NCI-H2171 (cell line): ENCODE measurements around the gene INPP5A.

ENCODE experiments used
- DNase-seq: peaks from one replicate; lab custom pipeline; 2025; lab: John Stamatoyannopoulos, UW

Gene INPP5A

DNA sequence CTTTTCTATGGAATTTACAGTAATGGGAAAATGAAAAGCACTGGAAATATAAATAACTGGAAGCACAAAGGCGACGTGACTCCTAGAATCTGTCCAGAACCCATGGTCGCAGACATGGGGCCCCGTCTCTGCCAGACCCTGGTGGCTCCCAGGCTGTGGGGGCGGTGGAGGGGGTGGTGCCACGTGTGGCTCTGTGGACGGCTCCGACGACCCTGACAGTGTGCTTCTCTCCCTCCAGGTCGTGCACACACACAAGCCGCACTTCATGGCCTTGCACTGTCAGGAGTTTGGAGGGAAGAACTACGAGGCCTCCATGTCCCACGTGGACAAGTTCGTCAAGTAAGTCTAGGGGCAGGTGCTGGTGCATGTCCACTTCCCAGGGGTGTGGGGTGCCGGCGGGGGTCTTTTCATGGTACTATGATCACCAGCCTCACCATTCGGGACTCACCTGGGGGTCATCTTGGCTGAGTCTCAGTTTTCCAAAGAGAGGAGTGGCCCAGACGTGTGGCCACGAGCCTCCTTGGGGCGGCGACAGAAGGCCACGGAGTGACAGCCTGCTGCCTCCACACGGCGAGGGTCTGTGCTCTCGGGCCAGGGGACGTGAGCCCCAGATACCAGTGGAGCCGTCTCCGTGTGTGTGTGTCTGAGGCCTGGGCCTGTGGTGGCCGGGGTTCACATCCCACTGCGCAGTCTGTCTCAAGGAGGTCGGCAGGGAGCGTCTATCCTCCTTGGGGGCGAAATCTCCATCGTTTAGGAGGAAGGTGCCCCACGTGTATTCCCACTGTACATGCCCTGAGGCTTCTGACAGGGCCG is 108.2 kb downstream of the INPP5A start:
- DNase-seq: no peak

DNA sequence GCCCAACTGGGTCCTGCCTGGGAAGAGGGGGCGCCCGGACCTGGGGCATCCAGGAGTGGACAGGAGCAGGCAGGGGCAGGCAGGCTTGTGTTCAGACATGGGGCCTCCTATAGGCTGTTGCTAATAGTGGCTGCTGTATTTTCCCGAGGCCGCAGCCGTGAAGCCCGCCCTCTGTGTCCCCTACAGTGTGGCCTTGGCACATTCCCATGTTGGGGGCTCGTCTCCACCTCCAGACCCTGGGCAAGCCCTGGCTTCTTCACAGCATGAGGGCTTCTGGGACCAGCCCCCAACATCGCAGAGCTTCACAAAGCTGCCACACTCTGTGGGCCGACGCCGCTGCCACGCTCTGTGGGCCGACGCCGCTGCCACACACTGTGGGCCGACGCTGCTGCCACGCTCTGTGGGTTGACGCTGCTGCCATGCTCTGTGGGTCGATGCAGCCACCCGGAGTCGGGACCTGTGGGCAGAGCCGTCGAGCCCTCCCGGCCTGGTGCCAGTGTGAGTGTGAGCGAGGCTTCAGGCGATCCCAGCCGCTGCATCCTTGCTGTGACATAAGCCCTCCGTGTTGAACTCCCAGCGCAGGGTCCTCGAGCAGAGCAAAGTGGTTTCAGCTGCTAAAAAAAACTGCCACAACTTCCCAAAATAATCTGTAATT is 109.0 kb downstream of the INPP5A start:
- no peak for DNase-seq

DNA sequence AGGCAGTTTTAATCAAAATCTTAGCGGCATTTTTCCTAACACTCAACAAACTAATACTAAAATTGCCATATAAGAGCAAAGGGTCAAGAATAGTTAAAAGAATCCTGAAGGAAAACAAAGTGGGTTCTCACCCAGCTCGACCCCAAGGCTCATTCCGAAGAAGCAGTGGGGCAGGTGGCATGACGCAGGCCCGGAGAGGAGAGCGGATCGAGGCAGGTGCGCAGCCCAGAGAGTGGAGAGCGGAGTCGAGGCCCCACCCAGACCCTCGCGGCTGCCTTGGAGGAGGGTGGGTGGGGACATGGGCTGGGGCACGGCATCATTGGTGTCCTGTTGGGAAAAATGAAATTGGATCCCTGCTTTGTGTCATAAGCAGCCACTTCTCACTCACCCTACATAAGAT is 109.8 kb downstream of the INPP5A start:
- no peak for DNase-seq

DNA sequence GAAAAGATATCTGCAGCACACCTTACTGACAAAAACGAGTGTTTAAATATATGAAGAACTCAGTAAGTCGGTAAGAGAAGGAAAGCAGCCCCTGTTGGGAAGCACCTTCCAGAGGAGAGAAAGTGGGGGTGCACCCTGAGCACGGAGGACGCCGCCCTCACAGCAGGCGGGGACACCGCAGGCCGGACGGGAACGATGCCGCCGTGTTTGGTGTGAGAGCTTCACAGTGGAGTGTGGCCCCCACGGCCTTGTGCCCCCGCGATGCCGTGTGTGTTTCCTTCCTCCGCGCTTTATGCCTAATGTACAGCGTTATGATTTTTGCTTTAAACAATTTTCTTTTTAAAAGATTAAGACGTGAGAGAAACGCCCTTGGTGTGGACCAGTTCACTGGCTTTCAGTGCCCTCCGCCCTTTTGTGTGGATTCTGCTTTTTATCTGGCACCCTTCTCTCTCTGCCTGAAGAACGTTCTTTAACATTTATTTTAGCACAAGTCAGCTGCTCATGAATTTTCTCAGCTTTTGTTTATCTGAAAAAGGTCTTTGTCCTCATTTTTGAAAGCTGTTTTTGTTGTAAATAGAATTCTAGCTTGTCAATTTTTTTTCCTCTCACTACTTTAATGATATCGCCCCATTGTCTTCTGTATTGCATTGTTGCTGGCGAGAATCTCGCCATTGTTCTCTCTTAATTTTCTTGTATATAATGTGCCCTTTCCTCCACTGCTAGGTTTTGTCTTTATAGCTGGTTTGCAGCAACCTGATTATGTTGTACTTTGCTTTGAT is 110.7 kb downstream of the INPP5A start:
- DNase-seq: no peak

DNA sequence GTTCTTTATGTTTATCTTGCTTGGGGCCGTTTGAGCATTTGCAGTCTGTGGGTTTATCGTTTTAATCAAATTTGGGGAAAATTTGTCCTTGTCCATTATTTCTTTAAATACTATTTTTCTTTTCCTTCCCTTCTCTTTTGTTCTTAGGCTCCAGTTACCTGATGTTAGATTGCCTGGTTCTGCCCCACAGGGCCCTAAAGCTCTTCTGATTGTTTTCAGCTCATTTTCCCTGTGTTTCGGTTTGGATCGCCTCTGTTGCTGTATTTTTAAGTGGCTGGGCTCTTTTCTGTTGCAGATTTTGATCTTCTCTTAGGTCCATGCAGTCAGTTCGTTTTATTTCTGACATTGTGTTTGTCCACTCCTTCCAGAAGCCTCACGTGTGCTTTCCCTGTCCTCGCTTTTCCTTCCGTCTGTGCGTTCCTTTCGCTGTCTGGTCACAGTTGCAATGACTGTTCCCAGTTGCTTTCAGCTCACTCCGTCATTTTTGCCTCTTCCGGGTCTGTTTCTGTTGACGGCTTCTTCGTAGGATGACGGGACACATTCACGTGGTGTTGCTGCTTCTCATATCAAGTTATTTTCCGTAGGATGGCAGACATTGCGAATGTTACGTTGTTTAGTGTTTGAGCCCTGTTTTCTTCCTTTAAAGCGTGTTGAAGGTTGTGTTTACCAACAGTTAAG is 111.4 kb downstream of the INPP5A start:
- no peak for DNase-seq

DNA sequence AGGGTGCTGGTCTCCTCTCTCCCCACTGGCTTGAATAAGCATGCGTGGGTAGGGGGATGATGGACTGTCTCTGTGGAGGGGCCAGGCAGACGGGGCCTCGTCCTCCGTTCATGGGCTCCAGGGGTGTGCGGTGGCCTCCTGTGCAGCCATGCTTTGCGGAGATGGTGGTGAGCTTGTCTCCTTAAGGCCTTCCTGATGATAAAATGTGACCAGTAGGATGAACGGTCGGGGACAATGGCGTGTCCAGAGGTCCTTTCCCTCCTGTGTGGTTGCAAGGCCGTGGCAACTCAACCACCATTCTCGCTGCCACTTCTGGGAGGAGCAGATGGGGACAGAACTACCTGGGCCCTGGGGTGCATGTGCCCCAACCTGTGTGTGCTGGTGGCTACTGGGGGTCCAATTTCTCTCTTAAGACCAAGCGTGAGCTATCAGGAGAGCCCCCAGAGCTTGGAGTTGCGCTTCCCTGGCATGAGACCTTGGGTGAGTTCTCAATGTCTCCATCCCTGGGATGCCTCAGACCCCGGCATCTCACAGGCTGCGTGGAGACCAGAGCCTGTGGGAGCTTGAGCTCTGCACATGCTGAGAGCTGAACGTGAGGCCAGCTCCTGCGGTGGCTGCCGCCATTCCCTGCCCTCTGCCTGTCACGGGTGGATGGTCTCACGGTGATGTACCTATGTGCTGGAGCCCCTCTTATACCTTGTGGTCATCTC is 112.2 kb downstream of the INPP5A start:
- no peak for DNase-seq

DNA sequence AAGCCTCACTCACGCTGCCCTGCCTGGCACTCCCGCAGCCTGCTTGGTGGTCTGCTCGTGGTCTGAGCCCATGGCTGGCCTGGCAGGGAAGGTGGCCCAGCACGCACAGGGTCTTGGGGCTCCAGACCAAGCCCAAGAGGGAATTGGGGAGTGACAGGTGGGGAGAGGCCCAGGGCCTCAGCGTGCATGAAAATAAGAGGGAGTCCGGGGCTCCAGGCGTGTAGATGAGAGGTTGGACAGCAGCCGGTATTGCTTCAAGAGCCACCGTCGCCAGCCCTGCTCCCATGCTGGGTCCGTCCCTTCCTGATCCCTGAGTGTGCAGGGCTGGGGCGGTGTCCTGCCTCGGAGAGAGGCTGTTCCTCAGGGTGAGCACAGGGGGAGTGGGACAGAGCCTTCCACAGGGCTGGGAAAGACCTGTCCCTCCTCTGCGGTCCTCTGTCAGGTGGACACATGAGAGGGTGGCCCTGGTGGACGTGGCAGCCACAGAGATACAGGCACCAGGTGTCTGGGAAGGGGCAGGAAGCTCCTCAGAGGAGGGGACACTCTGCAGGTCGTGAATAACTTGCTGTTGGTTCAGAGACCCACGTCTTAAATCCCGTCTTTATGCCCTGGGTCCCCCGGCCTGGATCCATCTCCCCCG is 113.1 kb downstream of the INPP5A start:
- no peak for DNase-seq

DNA sequence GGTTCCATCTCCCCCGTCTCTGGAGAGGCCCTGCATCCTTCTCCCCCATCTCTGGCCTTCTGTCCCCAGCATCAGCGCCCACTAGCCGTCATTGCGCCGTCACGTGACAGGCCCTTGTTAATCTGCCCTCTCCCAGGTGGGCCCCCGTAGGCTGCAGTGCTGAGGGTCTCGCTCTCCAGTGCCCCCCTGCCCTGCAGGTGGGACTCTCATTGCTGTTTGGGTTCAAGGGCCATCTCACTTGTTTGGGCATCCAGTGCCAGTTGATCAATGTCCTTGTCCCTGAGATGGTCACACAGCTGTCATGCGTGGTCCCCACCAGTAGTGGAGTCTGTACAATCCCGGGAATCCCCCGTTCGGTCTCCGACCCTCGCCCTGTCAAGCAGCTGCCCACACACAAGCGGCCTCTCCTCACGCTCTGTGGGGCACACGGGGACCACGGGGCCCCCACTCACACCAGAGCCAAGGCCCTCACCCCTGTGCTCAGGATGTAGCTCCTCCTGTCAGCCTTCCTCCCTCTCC is 114.0 kb downstream of the INPP5A start:
- no peak for DNase-seq

DNA sequence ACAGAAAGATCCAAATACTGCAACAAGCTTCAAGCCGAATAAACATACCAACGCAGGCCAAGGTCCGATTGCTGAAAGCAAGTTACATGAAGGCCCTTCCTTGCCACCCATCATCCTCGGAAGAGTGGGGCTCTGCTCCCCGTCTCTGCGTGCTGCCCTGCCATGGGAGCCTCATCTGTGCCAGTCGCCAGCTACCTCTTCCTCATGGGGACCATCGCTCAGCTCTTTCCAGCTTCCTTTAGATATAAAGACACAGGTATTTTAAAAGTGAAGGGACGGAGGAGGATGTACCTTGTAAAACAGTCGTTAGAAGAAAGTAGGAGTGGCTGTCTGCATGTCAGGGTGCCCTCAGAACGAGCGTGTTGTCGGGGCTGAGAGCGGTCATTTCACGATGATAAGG is 114.9 kb downstream of the INPP5A start:
- DNase-seq: no peak

DNA sequence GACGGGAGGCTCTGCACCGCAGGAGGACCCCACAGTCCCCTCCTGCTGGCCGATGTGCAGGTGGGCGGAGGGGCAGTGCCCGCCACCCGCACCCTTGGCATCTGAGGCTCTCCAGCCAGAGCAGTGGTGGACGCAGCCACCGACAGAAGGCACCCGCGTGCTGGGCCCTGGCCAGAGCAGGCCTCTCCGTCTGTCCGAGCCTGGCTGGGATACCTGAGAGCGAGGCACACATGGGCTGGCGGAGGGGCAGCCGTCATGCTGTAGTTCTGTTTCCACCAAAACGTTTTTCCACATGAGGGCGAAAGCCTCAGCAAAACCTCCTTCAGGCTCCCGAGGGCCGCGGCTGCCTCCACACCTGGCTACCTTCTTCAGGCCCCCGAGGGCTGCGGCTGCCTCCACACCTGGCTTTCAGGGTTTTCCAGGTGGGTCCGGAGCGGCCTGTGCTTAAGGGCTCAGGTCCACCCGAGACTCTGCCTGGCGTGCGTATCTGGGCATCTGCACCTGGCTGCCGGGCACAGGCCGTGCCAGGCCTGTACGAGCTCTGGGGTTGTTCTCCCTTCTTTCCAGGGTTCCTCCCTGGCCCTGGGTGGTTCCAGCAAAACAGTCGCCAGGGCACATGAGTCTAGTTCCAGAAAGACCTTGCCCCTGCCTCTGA is 115.5 kb downstream of the INPP5A start:
- DNase-seq: no peak

DNA sequence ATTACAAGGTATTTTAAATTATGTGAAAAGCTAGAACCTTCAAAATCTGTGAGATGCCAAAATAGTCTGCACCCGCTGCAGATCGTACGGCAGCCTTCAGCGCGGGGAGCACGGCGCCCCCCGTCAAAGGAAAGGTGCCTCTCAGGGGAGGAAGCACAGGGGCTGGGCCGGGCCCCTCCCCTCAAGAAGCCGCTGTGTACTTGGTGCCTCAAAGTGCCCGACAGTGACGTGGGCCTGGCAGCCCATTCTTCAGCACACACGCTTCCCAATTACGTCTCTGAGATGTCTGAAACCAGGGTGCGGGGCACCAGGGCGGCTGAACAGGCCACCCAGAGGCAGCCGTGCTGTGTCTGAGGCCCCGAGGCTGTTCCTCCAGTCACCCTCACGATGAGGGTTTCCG is 116.1 kb downstream of the INPP5A start:
- DNase-seq: no peak

DNA sequence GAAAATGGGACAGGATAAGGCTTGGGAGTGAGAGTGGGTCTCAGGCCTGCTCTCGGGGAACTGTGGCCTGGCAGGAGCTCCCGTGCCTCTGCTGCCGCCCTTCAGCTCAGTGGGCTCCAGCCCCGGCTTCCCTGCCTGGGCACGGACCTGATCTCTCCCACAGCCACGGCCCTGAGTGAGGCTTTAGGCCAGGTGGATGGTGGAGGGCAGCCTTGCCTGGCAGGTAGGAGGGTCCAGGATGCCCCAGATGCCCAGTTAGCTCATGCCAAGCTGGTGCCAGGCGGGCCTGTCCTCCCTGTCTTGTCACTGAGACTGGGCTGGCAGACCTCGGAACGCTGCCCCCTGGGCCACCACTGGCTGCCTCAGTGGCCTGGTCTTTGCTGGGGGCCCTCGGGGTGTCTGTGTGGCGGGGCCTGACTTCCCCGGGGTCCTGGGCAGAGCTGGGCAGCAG is 116.6 kb downstream of the INPP5A start:
- DNase-seq: no peak

DNA sequence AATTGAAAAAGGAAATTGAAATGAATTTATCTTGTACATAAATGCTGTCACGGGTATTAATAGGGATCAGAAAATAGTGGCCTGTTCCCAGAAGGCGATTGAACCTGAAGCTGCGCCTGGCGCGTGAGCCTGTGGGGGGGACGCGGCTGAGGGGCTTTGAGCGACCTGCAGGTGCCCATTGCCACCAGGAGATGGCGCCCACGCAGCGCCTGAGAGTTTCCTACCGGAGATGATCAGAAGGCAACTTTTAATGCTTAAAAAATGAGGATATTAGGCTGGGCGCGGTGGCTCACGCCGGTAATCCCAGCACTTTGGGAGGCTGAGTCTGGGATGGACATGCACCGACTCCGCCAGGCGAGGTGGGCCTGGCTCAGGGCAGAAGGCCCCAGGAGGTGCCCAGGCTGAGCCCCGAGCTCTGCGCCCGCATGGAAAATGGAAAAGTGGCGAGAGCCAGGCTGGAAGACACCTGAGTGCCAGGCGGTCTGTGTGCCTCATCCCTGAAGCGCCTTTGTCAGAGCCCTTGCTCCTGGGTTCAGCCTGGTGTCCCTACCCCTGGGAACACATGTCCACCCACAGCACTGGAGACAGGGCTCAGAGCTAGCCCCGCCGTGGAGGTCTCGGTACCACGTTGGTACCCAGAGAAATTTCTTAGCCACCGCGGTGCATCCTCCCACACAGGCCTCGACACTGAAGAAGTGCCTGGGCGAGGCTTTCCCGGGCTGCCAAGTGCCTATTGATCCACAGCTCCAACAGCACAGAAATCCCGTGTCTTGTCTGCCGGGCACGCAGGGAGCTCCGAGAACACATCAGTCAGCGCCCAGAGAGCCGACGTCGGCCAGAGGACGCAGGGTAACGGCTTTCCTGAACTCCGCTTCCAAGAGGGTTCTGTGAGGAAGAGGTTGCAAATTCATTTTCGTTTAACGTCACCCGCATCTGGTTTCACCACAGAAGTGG is 117.4 kb downstream of the INPP5A start:
- DNase-seq: peak; percentile 7

DNA sequence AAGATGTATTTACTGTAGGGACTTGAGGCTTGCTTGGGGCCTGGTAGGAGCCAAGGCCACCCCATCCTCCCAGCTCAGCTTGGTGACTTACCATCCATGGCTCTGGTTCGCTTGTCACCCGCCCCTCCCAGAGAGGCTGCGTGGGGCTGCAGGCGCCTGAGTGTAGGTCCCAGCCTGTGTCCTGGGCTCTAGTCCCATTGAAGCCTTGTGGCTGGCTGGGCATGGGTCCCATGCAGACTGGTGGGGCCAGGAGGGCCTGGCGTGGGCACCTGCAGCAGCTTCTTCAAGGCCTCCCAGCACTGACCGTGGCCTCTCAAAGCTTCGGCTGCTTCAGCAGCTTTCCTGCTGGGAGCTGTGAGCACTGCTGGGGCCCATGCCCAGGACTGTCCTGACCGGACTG is 118.1 kb downstream of the INPP5A start:
- no peak for DNase-seq

DNA sequence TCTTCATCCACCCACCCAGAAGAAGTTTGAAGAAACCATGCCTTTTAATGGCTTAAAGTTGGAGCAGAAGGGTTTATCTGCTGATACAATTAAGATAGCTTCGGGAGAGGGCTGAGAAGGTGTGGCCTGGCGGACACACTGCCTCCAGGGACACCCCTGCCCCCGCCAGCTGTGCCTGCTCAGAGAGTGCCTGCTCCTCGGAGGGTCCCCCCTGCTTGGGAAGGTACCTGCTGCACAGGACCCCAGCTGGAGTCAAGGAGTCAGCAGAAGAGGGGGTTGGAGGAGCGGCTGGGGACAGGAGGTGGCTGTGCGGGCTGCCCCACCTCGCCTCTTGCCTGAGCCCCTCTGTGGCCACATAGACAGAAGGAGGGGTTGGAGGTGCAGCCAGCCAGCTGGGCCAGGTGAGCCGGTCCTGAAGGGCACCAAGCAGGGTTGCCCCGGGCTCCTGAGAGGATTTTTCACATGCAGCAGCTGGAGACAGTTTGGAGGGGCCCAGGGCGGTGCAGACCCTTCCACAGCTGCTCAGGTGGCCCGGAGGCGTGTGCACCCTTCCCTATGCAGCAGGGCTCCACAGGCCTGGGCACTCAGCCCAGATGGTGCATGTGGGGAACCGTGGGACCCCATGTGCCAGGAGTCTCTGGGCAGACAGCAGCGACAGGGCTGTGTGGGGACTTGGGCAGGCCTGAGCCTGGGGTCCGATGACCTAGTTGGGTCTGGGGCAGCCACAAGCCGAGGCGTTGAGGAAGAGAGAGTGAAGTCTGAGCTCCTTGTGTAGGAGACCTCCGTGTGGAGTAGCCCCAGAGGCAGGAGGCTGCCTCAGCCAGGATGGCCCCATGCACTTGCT is 118.9 kb downstream of the INPP5A start:
- DNase-seq: no peak

DNA sequence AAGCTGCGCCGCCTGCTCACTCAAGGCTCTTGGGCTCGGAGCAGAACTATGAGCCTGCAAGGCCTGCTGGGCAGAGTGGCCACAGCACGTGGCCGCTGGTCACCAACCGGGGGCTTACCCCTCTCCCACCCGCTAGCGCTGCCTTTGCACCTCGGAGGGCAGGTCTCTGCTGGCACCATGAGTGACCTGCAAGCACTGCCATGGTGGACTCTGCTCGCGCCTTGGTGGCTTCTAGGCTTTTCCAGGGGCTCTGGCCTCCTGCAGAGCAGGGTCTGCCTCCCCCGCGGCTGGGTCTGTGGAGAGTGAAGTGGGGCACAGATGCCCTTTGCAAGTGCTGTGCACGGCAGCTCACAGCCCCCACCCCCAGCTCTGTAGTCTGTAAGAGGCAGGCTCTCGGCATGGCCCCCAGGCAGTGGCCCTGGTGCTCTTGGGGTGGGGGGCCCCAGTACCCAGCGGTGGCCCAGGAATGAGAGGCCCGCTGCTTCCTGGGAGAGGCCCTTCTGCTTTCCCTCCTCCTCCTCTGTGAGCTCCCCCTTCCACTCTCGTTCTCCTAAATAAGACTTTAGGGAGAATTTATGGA is 119.6 kb downstream of the INPP5A start:
- no peak for DNase-seq

DNA sequence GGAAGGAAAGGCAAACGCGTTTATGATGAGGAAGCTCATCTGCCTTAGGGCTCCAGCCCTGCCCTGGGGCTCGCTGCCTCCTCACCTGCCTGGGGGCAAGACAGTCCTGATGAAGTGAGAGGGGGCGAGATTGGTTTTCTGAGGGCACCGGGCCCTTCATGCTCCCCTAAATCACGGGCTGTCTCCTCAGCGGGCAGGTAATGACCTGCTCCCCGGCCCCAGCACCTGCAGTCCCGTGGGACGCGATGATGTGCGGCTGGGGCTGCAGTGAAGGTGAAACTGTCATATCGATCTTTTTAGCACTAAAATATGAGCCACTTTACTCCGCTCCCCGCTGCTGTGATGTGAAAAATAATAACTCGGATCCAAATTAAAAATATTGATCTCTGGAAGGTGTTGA is 120.2 kb downstream of the INPP5A start:
- DNase-seq: no peak
